AG04450 (cell line): Measurements from ENCODE around the gene SMCO4. TPM values are rescaled to one million over a fixed set of nuclear protein-coding genes. Genes with fewer than 3 reads are reported as not detected.

Source experiments
- CTCF ChIA-PET: fragments of 300-600, 350-600 bp; formaldehyde crosslinking; extraction: SDS; loops from one replicate; lab custom pipeline; 2022; ENCODE audit warnings: antibody characterized with exemption, inconsistent platforms; lab: Charles Lee
- POLR2A ChIA-PET: fragments of 350-600 bp; formaldehyde crosslinking; extraction: SDS; loops from one replicate; lab custom pipeline; 2021; ENCODE audit warnings: antibody characterized with exemption, inconsistent platforms; lab: Yijun Ruan, JAX
- DNase-seq: peaks from one replicate; pipeline ENCODE4 v3.0.0-alpha.2; 2011; ENCODE audit warnings: low read depth, low spot score
- H3K27ac ChIP-seq: one replicate; pipeline ENCODE4 v1.5.1; 2012; ENCODE audit warnings: low read depth, low read length, control low read depth
- H3K27me3 ChIP-seq: one replicate; pipeline ENCODE4 v1.6.0; 2012; ENCODE audit warnings: low read length; ENCODE audit not compliant: control insufficient read depth, insufficient read depth
- H3K4me3 ChIP-seq: 2 replicates; pipeline ENCODE4 v1.5.1; 2011; ENCODE audit warnings: mild to moderate bottlenecking, low read depth, low read length, control low read depth
- H3K9me3 ChIP-seq: 2 replicates; pipeline ENCODE4 v1.5.1; 2012; ENCODE audit warnings: low read length; ENCODE audit not compliant: control insufficient read depth, insufficient read depth
- CTCF ChIP-seq: IDR thresholded peaks from 2 replicates; pipeline ENCODE4 v1.5.1; 2011; ENCODE audit warnings: low read depth, low read length, control low read depth, inconsistent platforms
- polyA plus RNA-seq: library from polyadenylated mRNA; depleted of rRNA; stranded (reverse); fragments of >200 nt; gene quantifications from 2 replicates; pipeline ENCODE4 v1.2.3, GENCODE V29; 2011

SMCO4 gene
- polyA plus RNA-seq, 1 experiment, result 8.6 TPM

GRCh38 chr11:93520726-93521509, 22.3 kb downstream of the SMCO4 start:
- POLR2A ChIA-PET, result no interaction called here
- Histone ChIP-seq H3K27ac (no peak overlapping the region), H3K27me3 (no peaks in the 10 kb centered on the region), H3K9me3 (no peaks in the 10 kb centered on the region), H3K4me3 (no peak overlapping the region)
- TF ChIP-seq CTCF, result no peak
- no peak for DNase-seq
- CTCF ChIA-PET, result no interaction called here

GRCh38 chr11:93519179-93519578, 24.0 kb downstream of the SMCO4 start:
- H3K27ac ChIP-seq, result no peak overlapping the region
- DNase-seq, result no peak
- H3K4me3 ChIP-seq, result no peak overlapping the region
- TF ChIP-seq CTCF, result no peak
- H3K27me3 ChIP-seq, result no peaks in the 10 kb centered on the region
- ChIA-PET POLR2A (no interaction called here), CTCF (no interaction called here)
- no peaks in the 10 kb centered on the region for H3K9me3 ChIP-seq

DNA sequence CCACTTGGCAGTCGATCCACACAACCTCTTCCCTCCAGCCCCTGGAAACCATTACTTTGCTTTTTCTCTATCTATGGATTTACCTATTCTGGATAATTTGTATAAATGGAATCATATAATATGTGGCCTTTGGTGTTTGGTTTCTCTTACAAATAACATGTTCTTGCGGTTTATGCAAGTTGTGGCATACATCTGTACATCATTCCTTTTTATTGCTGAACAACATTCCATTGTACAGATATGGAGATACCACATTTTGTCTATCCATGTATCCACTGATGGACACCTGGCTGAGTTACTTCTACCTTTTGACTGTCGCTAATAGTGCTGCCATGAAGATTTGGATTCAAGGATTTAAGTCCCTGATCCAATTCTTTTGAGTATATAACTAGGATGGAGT, 25.1 kb downstream of the SMCO4 start:
- H3K4me3 ChIP-seq, result no peak overlapping the region
- no peak for TF ChIP-seq CTCF
- POLR2A ChIA-PET, result no interaction called here

GRCh38 chr11:93517611-93518010, 25.6 kb downstream of the SMCO4 start:
- POLR2A ChIA-PET, result no interaction called here
- Histone ChIP-seq H3K9me3 (no peaks in the 10 kb centered on the region), H3K27ac (no peak overlapping the region), H3K4me3 (no peak overlapping the region), H3K27me3 (no peaks in the 10 kb centered on the region)
- TF ChIP-seq CTCF, result no peak
- DNase-seq, result no peak
- CTCF ChIA-PET, result interaction anchor here (0.5 kb wide), 1 partner anchor 443 kb away, joined by 9 read pairs; no protein-coding TSS in a partner anchor

More for the DNA sequence above, 25.1 kb downstream of the SMCO4 start:
- Histone ChIP-seq H3K9me3 (no peaks in the 10 kb centered on the region), H3K27ac (no peak overlapping the region), H3K27me3 (no peaks in the 10 kb centered on the region)
- no peak for DNase-seq
- CTCF ChIA-PET, result no interaction called here

DNA sequence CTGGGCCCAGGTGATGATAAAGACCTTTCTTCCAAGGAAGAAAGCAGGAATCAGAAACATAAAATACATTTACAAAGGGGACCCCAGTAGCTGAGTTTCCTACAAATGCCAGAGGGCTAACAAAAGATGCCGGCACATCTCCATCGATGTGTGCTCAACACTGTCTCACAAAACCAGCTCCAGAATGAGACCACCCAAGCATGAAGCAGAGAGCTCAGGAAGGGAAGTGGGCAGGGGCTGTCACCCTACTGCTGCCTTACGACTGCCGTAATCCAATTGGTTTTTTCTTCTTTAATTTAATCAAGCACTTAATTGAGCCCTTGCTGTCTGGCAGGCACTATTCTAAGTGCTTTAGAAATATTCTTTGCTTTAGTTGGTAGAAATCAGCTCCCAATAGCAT, 26.1 kb downstream of the SMCO4 start:
- Histone ChIP-seq H3K27ac (no peak overlapping the region), H3K27me3 (no peaks in the 10 kb centered on the region), H3K4me3 (no peak overlapping the region), H3K9me3 (no peaks in the 10 kb centered on the region)
- ChIA-PET POLR2A (no interaction called here), CTCF (interaction anchor here (0.5 kb wide), 1 partner anchor 443 kb away, joined by 9 read pairs; no protein-coding TSS in a partner anchor)
- TF ChIP-seq CTCF, result no peak
- DNase-seq, result no peak
